ENCODE data around the gene CRYBB2. TPM values are rescaled to one million over a fixed set of nuclear protein-coding genes. Genes with fewer than 3 reads are reported as not detected.

Gene CRYBB2
- total RNA-seq, 4 donors from 2014 or later: 0.45 TPM; not detected in 3

DNA sequence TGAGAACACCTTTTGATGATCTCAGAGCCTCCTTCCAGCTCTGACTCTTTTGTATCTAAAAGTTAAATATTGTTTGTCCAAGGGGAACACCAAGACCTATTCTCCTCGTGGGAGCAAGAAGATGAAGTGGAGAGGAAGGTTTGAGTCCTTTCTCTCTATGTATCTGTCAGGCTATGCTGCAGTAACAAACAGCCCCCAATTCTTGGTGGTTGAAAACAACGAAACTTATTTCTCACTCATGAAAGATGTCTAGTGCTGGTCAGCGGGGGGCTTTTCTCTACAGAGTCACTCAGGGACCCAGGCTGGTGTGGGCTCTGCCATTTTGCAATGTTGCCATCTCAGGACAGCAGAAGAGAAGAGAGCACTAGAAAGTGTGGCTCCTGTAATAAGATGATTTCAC lies 6.2 kb upstream of the CRYBB2 start:
- no peaks in the 10 kb centered on the region for H3K4me1 ChIP-seq
- intact Hi-C loops (cut with DNase I): no loop called here
- H3K36me3 ChIP-seq: no peaks in the 10 kb centered on the region
- no peak for TF ChIP-seq POLR2A (IDR thresholded peaks at IDR 0.05)
- TF ChIP-seq, protein P1, sequence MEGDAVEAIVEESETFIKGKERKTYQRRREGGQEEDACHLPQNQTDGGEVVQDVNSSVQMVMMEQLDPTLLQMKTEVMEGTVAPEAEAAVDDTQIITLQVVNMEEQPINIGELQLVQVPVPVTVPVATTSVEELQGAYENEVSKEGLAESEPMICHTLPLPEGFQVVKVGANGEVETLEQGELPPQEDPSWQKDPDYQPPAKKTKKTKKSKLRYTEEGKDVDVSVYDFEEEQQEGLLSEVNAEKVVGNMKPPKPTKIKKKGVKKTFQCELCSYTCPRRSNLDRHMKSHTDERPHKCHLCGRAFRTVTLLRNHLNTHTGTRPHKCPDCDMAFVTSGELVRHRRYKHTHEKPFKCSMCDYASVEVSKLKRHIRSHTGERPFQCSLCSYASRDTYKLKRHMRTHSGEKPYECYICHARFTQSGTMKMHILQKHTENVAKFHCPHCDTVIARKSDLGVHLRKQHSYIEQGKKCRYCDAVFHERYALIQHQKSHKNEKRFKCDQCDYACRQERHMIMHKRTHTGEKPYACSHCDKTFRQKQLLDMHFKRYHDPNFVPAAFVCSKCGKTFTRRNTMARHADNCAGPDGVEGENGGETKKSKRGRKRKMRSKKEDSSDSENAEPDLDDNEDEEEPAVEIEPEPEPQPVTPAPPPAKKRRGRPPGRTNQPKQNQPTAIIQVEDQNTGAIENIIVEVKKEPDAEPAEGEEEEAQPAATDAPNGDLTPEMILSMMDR (IDR thresholded peaks at IDR 0.05): no peak
- no peak overlapping the region for H3K27ac ChIP-seq
- H3K9me3 ChIP-seq: no peaks in the 10 kb centered on the region
- no peak for DNase-seq
- no peaks in the 10 kb centered on the region for H3K27me3 ChIP-seq
- H3K4me3 ChIP-seq (replicated peaks in 1 of 3): no peak overlapping the region
- WGBS, 2 donors: 79 to 82% methylated on average over 3 of the region's 3 CpGs

DNA sequence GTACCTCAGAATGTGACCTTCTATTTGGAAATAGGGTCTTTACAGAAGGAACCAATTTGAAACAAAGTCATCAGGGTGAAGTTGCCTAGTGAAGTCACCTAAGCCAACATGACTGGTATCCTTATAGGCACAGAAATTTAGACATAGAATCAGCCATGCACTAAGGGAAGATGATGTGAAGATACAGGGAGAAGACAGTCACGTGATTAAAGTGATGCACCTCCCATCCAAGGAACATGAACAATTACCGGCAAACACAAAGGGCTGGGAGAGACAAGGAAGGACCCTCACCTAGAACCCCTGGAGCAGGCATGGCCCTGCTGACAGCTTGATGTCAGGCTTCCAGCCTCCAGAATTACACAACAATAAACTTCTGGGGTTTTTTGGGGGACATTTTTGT lies 3.2 kb upstream of the CRYBB2 start:
- WGBS, 2 donors: 78 to 86% methylated on average over 2 of the region's 2 CpGs
- intact Hi-C loops (cut with DNase I): no loop called here
- no peak overlapping the region for H3K4me3 ChIP-seq (replicated peaks in 1 of 3)
- H3K27ac ChIP-seq: no peak overlapping the region
- DNase-seq: no peak
- no peaks in the 10 kb centered on the region for H3K36me3 ChIP-seq
- no peaks in the 10 kb centered on the region for H3K9me3 ChIP-seq
- H3K27me3 ChIP-seq: no peaks in the 10 kb centered on the region
- no peak for TF ChIP-seq POLR2A (IDR thresholded peaks at IDR 0.05)
- TF ChIP-seq, protein P1 (IDR thresholded peaks at IDR 0.05): no peak
- H3K4me1 ChIP-seq: no peaks in the 10 kb centered on the region

DNA sequence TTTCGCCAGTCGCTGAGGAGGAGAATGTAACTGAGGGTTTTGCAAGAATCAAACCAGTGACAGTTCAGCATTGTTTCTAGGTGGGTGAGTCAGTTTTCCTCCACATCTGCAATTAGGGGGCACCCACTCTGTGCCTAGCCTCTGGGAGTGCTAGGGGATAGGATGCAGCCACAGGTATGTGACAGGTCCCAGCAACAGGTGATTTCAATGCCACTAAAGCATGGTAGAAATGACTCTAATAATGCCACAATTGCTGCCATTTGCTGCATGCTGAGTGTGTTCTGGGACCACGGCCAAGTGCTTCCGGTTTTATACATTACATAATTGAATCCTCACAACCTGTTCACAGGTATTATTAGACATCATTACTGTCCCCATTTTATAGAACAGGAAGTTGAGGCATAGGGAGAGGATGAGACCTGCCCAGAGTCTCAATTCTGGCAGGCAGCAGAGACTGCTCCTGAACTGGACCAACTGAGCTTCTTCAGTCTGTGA lies 556 bp downstream of the CRYBB2 start:
- H3K9me3 ChIP-seq: no peaks in the 10 kb centered on the region
- H3K4me1 ChIP-seq: no peaks in the 10 kb centered on the region
- no peak overlapping the region for H3K27ac ChIP-seq
- H3K27me3 ChIP-seq: no peaks in the 10 kb centered on the region
- TF ChIP-seq, protein P1 (IDR thresholded peaks at IDR 0.05): no peak
- no peak for TF ChIP-seq POLR2A (IDR thresholded peaks at IDR 0.05)
- no peak overlapping the region for H3K4me3 ChIP-seq (replicated peaks in 1 of 3)
- WGBS, 2 donors: 54 to 60% methylated on average over 4 of the region's 4 CpGs
- intact Hi-C loops (cut with DNase I): no loop called here
- peak in 1 of 2 donors; percentile 21 for DNase-seq
- H3K36me3 ChIP-seq: no peaks in the 10 kb centered on the region

DNA sequence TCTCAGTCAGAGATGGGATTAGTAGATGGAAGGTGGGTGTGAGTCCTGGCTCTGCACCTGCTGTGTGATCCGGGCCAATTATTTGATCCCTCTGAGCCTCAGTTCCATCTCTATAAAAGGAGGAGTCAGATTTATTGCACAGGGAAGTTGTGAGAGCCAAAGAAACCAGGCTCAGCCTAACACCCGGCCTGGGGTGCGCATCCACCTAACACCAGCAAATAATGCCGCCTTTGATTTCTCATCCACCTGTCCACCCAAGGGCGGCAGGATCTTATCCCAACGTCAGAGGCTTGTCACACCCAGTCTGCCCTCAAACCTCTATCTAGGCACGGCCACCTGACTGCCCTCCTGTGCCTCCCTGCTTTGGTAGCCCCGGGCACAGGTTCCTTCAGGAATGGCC lies 2.4 kb downstream of the CRYBB2 start:
- H3K36me3 ChIP-seq: no peaks in the 10 kb centered on the region
- TF ChIP-seq, protein P1 (IDR thresholded peaks at IDR 0.05): no peak
- intact Hi-C loops (cut with DNase I): no loop called here
- no peak overlapping the region for H3K27ac ChIP-seq
- no peak overlapping the region for H3K4me3 ChIP-seq (replicated peaks in 1 of 3)
- no peak for DNase-seq
- H3K4me1 ChIP-seq: no peaks in the 10 kb centered on the region
- 89 to 90% methylated on average over 8 of the region's 8 CpGs for WGBS, 2 donors
- no peaks in the 10 kb centered on the region for H3K27me3 ChIP-seq
- H3K9me3 ChIP-seq: no peaks in the 10 kb centered on the region

DNA sequence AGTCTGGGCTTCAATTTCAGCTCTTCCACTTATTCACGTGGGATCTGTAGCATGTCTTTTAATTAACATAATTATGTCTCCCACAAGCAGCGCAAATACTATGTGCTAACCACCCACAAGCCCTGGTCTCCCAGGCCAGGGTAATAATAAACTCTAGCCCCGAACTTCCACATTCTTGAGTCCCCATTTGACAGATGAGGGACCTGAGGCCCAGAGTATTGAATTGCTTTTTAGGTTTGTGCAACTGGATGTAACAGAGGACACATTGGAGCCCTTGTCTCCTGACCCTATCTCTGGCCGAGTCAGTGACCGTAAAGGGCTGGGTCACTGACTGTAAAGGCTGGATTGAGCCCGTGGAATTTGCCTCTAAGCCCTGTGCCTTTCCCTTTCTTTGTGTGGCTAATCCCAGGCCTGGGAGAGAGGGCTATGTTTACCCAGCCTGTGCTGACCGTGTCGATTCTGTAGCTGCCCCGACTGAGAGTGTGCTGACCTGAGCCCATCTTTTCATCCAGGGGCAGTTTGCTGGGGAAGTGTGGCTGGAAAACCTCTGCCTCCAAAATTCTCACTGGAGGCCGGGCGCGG lies 3.9 kb downstream of the CRYBB2 start:
- intact Hi-C loops (cut with DNase I): no loop called here
- no peaks in the 10 kb centered on the region for H3K36me3 ChIP-seq
- no peaks in the 10 kb centered on the region for H3K4me1 ChIP-seq
- WGBS, 2 donors: 71 to 72% methylated on average over 12 of the region's 12 CpGs
- no peak overlapping the region for H3K4me3 ChIP-seq (replicated peaks in 1 of 3)
- H3K27ac ChIP-seq: no peak overlapping the region
- TF ChIP-seq, protein P1 (IDR thresholded peaks at IDR 0.05): no peak
- TF ChIP-seq POLR2A (IDR thresholded peaks at IDR 0.05): no peak
- H3K9me3 ChIP-seq: no peaks in the 10 kb centered on the region
- no peak for DNase-seq
- H3K27me3 ChIP-seq: no peaks in the 10 kb centered on the region
